Stimulated activated CD4-positive, alpha-beta T cell treated with anti-CD3 and anti-CD28 coated beads, Interleukin-4, amount 100 ng/mL, for 24 hours (primary cell): ENCODE data around the gene NFIC.
A peak's percentile ranks its signal among the peaks of the same experiment; 100 is the strongest.

Experiments used
- DNase-seq: peaks from one replicate; pipeline ENCODE4 v3.0.0-alpha.2; 2020

The NFIC gene

DNA sequence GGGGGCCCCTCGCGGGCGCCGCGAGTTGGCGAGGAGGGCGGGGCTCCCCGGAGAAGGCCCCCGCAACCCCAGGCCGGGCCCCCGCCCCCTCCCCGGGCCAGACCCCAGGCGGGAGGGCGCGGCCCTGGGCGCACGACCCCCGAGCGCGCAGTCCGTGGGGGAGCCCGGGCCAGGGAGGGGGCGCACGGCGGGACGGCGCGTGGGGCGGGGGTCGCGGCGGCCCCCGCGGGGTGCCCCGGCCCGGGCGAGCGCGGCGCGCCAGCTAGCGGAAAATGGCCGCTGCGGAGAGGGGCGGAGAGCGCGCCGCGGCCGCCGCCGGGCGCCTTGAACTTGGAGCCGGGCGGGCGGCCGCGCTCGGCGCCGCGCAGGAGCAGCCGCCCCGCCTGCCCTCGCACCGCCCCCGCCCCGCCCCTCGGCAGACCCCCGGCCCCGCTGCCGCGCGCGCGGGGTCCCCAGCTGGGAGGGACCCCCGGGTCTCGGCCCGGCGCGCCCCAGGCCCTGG, 6.4 kb upstream of the NFIC start:
- DNase-seq, result peak; percentile 27

DNA sequence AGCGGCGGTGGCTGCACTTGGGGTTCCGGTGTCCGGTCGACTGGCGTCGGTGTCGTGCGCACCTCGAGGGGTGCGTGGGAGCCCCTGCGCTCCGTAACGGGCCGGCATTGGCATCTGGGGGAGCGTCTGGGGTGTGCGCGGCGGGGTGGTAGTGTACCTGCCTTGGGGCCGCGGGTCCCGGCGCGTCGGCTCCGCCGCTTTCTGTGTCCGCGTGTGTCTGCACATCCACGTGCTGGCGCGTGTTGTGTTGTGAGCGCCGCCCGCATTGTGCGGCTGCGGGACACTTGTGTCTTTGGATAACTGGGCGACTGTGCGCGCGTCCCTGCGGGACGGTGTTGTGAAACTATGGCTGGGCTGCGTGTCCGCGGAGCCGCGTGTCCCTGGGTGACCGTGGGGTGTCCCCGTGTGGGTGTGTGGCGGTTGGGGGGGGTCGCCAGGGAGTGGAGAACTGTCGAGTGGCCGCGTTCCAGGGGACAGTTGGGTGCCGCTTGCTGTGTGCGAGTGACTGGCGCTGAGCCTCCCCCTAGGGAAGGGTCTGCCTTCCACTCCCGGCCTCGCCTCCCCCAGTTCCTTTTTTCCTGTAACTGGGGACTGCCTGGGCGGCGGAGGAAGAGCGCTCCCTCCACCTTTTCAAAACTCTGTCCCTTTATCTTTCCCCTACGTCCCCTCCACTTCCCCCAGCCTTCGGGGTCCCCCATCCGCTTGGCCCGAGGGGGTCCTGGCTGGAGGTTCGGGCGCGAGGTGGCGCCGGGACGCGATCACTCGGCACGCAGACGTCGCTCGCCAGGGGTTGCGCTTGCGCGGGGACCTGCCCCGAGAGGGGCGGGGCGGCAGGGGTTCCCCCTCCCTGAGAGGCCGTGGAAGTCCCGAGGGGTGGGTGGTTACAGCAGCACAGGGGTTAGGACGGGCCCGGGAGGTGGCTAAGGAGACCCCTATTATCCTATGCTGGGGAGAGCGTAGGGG, 5.7 kb upstream of the NFIC start:
- DNase-seq, result peak; percentile 84

DNA sequence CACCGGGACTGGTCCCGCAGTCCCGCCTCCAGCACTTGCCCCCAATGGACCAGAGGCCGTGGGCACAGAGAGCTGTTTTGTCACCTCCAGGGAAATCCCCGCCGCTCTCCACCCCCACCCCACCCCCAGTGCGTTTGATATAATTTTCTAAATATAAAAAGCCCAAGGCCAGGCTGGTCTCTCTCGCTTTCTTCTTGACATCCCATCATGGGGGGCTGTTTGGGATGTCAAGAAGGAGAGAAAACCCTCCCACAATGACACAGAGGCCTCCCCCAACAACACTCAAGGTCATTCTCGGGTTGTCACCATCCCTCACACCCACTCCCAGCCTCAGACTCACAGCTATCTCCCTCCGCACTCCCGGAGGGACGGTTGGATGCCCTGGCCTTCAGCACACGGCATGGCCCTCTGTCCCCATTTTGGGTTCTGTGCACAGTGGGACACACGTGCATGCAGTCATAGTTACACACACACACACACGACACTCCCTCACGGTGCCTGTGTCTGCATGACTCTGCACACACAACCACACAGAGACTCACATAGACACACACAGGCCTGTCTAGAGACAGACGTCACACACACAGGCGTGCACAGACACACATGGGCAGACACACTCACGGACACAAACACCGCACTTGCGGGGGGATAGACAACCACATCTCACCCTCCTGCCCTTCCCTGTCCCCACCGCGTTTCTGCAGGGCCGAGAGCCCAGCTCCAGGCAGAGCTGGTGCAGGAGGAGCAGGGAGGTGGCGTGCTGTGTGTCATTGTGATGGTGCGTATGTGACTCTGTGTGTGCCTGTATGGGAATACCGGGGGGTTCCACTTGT, 4.8 kb upstream of the NFIC start:
- no peak for DNase-seq

DNA sequence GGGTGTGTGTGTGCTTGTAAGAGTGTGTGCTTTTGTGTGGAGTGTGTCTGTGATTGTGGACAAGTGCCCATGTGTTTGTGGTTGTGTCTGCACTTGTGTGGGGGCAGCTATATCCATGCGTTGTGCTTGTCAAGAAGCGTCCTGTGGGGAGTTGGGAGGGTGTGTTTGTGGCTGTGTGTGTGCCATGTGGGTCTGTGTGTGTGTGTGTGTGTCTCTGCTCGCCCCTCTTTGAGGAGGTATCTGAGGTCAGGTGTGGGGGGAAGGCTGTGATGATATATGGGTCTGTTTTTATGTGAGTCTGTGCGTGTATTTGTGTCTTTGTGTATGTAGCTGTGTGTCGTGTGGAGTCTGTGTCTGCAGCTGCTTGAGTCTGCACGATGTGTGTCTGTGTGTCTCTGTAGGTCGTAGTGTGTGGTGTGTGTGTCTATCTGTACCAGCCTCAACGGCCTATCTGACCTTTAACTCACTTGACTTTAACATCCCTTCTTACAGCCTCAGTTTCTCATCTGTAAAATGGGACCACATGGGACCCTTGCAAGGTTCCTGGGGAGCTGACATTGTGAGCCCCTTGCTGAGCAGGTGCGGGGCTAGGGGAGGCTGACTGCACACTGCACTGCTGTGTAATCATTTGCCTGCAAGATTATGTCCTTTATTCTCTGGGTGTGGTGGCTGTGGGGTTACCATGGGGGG, 4.0 kb upstream of the NFIC start:
- no peak for DNase-seq

DNA sequence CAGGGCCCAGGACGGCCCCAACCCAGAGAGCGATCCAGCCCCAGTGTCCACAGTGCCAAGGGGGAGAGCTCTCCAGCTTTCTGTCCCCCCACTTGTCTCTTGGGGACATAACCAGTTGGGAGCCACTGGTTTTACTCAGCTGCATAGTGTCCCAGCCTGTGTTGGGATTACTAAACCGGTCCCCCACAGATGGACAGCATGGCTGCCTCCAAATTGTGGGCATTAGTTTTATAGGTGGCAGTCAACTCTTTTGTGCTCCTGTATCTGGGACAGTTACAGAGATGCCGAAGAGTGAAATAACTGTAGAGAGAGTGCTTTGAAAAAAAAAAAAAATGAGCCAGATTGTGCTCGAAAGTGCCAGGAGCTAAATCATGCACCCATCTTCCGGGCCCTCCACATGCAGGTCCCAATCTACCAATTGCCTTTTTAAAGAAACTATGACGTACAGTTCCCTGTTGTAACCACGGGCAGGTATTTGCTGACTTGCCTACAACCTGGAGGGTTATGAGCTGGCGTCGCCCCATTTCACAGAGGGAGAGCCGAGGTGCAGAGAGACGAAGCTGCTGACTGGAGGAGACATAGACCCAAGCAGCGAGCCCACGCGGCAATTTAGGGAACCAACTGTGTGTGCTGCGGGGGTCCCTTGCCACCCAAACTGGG, 2.4 kb upstream of the NFIC start:
- no peak for DNase-seq

DNA sequence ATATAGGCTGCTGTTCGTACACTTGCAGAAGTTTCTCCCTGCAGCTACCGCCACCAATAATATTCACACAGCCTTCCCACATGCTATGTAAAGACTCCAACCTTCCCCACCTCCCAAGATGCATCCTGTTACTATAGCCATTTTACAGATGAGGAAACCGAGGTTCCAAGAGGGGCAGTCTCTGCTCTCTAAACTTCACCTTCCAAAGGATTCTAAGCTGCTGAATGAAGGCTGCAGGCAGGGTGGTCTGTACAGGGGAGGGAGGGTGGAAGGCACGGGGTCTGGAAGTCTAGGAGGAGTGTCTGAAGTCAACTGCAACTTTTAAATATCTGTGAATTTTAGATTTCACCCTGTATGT, 1.9 kb upstream of the NFIC start:
- DNase-seq, result no peak

DNA sequence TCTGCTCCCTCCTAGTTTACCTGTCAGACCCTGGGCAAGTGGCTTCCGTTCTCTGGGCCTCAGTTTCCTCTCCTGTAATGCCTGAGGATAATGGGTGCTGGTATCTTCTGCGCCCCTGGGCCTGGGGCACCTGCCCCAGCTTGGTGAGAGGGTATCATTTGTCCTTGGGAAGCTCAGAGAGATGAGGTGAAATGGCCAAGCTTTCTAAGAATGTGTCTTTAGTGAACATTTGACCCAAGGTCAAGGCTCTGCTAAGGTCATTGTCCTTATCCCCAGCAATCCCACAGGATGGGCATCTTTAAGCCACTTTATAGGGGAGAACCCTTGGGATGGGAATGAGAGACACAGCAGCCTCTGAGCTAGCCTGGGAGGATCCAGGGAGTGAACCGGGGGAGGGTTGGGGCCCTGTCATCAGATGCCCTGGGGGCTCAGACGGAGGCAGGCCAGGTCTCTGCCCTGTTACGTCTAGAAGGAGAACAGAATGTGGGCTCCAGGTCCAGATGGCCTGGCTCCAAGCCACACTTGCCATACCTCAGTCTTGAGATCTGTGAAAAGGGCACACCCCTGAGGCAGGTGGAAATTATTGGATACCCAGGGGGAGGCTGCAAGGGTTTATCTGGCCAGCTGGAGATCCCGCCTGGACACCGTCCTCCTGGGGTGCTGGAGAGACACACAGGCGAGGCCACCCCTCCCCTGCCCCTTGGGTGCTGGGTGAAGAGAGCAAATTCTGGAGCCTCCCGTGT, 1.1 kb upstream of the NFIC start:
- DNase-seq, result no peak

DNA sequence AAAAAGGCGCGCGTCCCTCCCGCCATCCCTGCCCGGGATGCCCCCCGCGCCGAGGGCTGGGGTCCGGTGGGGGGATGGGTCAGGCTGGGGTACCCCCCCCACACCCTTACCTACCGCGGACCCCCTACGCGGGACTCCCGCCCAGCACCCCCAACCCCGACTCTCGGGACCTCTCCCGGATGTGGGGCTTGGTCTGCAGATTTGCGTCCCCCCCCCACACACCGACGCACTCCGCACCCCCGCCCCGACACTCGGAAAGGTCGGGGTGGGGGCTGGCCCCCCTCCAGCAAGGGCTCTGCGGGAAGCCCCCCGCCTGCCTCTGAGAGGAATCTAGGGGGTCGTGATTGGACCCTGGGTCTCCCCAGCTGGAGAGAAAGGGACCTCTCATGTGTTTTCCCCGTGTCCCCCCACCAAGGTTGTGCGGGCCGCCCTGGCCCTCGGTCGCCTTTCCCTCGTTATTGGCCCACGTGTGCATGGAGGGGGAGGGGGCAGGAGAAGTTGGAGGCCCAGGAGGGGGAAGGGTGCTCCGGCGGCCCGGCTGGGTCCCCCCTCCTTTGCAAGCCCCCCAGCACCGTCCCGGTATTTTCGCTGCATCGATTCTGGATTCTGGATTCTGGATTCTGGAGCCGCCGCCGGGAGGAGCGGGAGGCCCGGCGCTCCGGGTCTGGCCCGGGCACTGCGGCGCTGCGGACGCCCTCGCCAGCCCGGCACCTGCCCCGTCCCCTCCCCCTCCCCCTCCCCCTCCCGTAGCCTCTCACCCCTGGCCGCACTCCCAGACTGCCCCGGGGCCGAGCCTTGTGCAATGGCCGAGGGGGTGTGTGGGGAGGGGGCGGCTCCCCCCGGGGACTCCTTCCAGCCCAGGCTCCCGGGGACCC, 607 bp downstream of the NFIC start:
- DNase-seq, result no peak

DNA sequence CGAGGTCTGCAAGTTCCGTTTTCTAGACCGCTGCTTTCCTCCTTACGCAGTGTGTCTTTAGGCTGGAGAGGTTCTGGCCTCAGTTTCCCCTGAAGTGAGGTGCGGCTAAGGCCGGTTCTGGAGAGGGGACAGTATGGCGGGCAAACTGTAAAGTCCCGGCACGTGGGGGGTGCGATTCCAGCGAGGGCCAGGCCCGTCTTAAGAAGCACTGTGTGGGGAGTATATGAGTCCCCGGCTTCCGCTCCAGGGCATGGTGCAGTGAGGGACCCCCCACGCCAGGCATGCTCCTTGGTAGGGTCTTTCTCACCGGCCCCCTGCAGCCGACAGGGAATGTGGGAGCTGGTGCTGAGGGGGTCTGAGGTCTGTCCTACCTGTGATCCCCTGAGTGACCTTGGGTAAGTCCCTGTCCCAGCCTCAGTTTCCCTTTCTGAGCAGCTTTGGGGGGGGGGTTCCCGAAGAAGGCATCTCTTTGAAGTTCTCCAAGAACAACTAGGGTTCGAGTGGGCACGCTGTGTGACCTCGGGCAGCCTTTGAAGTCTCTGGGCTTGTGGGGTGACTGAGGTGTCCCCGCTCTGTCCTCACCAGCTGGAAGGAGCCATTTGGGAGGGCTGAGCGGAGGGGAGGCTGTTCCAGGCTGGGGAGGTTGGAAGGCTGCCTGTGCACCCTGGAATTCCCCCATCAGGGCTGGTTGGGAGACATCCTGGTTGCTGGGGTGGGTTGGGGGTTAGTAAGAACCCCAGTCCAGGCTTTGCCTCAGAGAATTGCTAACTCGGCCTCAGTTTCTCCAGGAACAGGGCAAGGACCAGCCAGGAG, 1.5 kb downstream of the NFIC start:
- no peak for DNase-seq

DNA sequence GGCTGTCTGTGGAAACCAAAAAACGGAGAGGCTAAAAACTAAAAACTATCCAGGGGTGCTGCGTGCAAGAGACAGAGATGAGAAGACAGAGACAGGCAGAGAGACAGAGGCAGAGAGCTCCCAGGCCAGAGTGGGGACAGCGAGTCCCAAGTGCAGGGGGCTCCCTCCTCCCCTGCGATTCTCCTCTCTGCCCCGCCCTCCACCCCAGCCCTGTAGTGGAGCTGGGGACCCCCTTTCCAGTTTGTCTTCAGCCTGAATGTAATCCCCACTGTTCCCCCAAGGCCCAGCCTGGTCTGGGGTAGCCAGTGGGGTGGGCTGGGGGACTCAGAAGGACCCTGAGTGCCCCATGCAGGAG, 2.0 kb downstream of the NFIC start:
- DNase-seq, result no peak

DNA sequence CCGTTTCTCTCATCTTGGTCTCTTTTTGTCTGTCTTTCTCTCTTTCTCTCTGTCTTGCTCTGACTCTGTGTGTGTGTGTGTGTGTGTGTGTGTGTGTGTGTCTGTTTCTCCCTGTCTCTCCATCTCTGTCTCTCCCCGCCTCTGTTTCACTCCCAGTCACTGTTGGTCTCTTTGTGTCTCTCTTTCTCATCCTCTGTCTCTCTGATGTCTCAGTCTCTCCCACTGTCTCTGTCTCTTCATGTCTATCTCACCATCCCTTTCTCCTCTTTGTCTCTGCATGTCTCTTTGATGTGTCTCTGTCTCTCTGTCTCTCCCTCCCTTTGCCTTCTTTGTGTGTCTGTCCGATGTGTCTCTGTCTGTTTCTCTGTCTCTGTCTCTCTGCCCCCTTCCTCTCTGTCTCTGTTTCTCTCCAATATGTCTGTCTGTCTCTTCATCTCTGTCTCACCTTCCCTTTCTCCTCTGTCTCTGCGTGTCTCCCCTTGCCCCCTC, 2.5 kb downstream of the NFIC start:
- DNase-seq, result no peak

DNA sequence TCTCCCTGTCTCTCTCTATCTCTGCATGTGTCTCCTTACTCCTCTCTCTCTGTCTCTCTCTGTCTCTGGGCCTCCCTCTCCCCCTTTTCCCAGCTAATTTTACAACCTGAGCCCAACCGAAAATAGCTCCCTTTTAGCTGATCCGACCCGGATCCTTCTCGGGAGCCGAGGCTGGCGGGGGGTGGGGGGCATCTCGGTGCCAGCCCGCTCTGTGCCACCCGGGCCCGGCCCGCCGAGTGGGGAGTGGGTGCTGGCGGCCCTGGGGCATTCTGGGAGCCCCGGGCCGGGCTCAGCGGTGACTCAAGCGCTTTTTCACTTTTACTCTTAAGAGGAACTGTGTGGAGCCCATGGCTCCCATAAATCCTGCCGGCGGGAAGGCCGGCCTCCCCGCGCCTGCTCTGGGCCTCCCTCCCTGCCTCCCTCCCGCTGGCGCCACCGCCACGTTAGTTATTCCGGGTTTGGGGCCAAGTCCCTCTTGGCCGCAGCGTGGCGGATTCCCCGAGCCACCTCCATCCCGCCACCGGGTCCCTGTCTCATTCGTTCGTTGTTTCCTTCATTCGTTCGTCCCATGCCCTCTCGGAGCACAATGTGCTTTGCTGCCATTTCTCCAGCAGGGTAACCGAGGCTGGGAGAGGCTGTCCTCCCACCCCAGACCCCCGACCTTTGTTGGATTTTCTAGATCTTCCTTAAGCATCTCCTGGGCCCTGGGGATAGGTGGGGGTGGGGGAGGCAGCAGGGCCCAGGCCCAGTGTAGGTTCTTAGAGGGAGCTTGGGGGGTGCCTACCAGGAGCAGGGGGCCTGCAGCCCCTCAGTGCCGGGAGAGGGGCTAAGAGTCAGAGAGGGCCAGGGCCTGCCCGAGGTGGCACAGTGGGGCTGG, 3.2 kb downstream of the NFIC start:
- DNase-seq, result no peak

DNA sequence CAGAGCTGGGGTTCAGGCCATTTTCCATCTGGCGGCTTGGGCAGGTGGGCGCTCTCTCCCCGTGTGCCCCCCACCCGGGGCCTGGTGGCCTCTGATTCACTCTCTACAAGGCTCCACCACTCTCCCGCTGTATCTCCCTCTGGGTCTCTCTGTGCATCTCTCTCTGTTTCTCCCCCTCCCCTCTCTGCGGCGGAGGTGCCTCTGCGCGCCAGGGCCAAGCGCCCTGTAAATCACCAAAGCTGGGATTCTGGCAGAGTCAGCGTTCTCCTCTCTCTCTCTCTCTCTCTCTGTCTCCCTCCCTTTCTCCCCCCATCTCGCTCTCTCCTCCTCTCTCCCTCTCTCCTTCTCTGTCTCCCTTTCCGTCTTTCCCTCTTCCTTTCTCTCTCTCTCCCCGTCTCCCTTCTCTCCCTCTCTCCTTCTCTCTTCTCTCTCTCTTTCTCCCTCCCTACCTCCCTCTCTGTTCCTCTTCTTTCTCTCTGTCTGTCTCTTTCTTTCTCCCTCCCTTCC, 3.9 kb downstream of the NFIC start:
- DNase-seq, result no peak

DNA sequence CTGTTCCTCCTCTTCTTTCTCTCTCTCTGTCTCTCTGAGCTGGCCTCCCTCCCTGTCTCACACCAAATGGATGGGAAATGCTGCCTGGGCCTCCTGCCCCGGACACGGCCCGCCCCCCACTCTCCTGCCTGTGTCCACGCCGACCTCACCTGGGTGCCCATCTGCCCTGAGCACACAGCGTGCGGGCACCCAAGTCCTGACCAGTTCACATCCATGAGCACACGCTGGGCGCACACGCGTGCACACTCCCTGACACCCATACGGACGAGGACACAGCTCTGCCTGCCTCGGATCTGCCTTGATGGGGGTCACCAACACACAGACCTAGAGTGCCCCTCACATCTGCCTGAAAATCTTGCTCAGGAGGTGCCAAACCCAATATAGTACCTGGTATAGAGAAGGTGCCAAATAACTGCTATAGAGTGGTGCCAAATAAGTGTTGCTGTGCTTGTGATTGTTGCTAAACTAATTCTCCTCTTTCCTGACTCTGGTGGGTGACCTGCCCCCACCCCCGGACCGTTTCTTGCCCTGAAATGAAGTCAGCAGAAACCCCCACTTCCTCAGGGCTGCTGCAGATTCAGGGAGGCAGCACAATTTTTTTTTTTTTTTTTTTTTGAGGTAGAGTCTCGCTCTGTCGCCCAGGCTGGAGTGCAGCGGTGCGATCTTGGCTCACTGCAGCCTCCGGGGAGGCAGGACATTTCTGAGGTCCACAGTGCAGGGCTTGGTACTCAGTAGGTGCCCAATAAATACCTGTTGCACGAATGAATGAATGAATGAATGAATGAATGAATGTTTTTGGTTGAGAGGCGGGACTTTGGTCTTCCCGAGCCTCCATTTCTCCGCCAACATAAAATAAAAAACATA, 4.6 kb downstream of the NFIC start:
- no peak for DNase-seq

DNA sequence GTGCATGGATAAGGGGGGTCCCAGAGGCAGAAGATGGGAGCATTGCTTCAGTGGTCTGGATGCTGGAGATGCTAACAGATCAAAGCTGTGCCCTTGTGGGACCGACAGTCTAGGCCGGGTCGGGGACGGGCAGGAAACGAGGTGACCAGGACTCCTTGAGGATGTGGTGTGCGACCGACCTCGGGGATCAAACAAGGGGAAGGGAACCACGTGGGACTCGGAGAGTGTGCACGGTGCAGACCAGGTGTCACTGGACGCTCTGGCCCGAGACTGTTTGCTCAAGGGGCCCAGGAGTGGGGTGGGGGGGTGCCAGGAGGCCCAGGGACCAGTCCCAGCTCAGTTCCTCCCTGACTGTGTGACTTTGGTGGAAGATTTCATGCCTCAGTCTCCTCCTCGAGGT, 6.0 kb downstream of the NFIC start:
- no peak for DNase-seq

DNA sequence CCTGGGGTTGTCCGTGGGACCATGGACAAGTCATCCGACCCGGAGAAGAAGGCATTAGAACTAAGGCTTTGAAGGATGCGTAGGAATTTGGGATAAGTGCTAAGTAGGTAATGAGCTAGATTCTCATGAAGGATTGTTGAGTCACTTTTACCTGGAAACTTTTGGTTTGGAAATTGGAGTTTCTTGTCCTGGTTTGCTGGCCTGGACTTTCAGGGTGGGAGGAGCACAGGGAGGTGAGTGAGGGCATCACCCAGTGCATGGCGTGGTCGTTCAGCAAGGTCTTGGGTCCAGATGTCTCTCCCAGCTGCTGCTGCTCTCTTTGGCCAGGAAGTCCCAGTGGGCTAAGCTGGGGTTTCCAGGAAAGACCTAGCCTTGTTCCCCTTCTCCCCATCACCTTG, 7.6 kb downstream of the NFIC start:
- DNase-seq, result no peak

DNA sequence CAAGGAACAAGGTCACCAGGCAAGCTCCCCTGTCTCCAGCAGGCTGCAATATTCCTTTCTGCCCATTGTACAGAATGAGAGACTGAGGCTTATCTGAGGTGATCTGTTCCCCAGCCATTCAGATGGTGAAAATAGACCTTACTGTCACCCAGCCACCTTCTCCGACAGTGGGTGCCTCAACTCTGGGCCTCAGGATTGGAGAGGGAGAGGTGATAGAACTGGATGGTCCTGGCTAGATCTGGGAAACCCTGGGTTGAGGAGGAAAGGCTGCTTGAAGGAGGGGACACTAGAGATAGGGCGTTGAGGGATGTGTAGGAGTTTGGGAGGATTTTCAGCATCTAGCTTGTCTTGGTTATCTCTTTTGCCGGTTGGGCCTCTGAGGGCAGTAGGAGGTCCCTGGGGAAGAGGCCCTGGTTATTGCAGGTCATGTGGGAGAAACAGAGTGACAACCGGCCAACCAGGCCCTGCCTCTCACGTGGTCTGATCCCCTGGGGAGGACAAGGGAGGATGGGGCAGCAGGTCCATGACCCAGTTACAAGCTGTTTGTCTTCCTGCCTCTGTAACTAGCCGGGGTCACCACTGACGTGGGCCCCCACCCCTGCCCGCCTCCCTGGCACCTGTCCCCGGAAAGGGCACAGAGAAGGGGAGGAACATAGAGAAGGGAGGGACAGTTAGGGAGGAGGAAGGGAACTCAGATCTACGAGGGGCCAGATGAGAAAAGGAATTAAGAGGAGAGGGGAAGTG, 8.2 kb downstream of the NFIC start:
- no peak for DNase-seq
